Stomach smooth muscle (tissue), 2 donors: ENCODE results near the gene PITX2.

Source experiments
- H3K27ac ChIP-seq: one replicate; pipeline ENCODE4 v1.7.0; 2013; ENCODE audit warnings: mild to moderate bottlenecking, low read length, inconsistent platforms
- H3K27me3 ChIP-seq, 2 donors: one replicate each; pipeline ENCODE4 v1.7.0; 2013; ENCODE audit warnings: low read length in 2 of 2; ENCODE audit not compliant: insufficient read depth in 2 of 2, control insufficient read depth in 1 of 2
- H3K36me3 ChIP-seq, 2 donors: one replicate each; pipeline ENCODE4 v1.7.0; 2013; ENCODE audit warnings: low read length in 2 of 2; ENCODE audit not compliant: control insufficient read depth in 2 of 2, insufficient read depth in 2 of 2
- H3K4me1 ChIP-seq: one replicate; pipeline ENCODE4 v1.7.0; 2013; ENCODE audit warnings: low read length; ENCODE audit not compliant: control insufficient read depth, insufficient read depth
- H3K4me3 ChIP-seq, 2 donors: one replicate each; pipeline ENCODE4 v1.7.0; 2013; ENCODE audit warnings: low read length in 2 of 2
- H3K9ac ChIP-seq, 2 donors: one replicate each; pipeline ENCODE4 v1.7.0; 2013; ENCODE audit warnings: low read length in 2 of 2, mild to moderate bottlenecking in 1 of 2
- H3K9me3 ChIP-seq, 2 donors: one replicate each; pipeline ENCODE4 v1.7.0; 2013; ENCODE audit warnings: low read length in 2 of 2; ENCODE audit not compliant: control insufficient read depth in 2 of 2
- donor health status: healthy.
- donor health status: Pancreatic carcinoma.

Gene PITX2

DNA sequence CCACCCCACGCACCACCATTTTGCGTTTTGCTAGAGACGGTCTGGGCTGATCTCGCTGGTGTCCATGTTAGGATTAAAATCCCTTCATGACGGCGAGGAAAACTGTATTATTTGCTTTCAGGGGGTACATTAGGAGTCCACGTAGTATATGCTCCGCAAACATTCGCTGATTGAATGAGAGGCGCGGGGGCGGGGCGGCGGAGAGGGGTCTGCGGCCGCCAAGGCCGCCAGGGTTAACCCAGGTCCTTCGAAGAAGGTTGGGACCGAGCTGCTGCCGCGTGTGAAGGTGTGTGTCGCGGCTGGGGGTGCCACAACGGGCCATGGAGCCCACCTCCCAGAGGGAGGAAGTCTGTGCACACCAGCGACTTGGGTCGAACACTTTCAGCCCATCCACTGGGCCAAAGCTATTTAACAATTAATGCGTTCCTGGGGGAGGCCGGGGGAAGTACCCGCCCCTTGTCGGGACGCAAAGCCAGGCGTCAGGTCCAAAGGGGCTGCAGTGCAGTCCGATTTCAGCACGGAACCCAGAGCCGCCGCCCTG lies 6.4 kb upstream of the PITX2 start:
- no peaks in the 10 kb centered on the region for H3K36me3 ChIP-seq
- H3K9ac ChIP-seq, result no peak overlapping the region
- H3K27ac ChIP-seq, result no peak overlapping the region
- peaks cover 20% of the 10 kb centered on the region for H3K4me1 ChIP-seq
- peaks cover 0 to 3% of the 10 kb centered on the region in 2 donors for H3K9me3 ChIP-seq
- no peak overlapping the region for H3K4me3 ChIP-seq
- H3K27me3 ChIP-seq, result peaks cover 84 to 98% of the 10 kb centered on the region in 2 donors

DNA sequence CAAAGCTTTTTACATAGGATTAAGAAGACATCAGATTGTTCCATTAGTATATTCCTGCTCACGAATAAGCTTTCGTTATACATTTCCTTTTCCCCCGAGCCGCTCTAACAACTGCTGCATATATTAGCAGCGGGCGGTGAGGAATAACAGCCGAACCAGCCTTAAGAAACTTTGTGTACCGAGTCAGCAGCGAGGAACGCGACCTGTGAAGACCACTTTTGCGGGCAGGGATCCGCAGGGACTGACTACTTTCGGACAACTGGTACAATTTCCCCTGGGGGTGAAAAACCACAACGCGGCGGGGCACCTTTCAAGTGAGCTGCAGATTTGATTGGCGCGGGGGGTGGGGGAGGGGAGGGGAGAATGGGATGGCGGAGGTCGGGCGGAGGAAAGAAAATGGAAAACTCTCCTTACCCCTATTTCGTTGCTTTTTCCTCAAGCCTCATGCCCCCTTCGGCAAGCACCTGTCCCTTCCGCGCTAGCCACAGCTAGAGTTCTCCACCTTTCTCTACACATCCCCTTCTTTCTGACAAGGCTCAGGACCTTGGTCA lies 5.9 kb upstream of the PITX2 start:
- H3K9me3 ChIP-seq, result peaks cover 0 to 3% of the 10 kb centered on the region in 2 donors
- no peaks in the 10 kb centered on the region for H3K36me3 ChIP-seq
- H3K9ac ChIP-seq, result no peak overlapping the region
- peaks cover 17% of the 10 kb centered on the region for H3K4me1 ChIP-seq
- no peak overlapping the region for H3K27ac ChIP-seq
- H3K4me3 ChIP-seq, result no peak overlapping the region
- peaks cover 81 to 98% of the 10 kb centered on the region in 2 donors for H3K27me3 ChIP-seq

DNA sequence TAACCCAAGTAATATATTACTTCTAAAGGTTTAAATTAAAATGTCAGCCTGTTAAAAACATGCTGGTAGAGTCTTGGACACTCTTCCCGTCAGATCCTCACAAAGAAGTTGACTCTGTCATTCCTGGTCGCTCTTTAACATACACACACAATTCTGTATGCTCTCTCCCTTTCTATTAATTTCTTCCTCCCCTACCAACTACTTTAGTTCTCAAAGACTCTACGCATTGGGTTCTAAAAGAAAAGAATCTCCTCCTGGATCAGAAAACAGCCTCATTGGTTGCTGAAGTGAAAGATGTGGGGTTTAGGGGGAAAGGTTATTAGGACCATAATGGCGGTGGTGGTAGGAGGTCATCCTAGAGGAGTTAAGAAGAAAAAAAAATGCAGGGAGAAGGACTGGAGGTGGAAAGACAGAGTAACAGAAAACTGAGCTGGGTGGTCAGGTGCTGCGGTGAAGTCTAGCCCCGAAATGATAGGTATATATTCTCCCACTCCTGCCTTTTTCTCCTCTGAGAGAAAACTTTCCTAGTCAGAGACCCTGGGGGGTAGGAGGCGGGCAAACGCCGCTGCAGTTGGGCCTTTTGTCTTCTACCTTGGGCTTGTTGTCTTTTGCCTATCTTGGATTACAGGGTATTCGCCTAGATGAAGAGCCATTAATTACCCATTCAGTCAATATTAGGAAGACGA lies 5.2 kb upstream of the PITX2 start:
- Histone ChIP-seq H3K9ac (no peak overlapping the region), H3K27ac (no peak overlapping the region), H3K9me3 (no peaks in the 10 kb centered on the region), H3K27me3 (peaks cover 79 to 98% of the 10 kb centered on the region in 2 donors), H3K4me1 (peaks cover 21% of the 10 kb centered on the region), H3K4me3 (no peak overlapping the region), H3K36me3 (no peaks in the 10 kb centered on the region)

DNA sequence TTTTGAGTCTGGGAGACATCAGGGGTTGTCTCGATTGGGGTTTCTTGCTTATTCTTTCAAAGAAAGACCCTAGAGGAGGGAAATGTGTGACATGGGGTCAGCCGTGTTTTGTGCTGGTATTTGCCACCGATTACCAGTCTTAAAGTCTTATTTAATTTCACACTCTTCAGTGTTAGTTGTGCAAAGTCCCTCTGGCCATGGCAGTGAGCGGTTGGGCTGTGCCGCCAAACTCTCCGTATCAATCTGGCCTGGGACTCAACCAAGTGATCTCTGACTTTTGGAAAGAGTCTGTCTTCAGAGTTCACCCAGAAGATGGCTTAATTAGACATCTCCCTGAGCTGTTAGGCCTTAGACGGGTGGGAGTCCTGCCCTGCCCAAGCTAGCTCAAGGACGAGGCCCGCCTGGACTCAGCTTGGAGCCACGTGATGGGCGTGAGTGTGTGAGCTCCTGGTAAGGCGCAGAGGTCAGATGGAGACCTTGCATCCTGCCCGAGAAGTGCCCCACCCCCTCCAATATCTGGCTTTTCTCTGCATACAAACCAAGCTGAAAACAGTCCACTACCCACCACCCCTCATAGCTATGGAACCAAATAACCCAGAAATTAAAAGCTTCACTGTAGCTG lies 3.8 kb upstream of the PITX2 start:
- no peak overlapping the region for H3K9ac ChIP-seq
- H3K27me3 ChIP-seq, result peaks cover 77 to 98% of the 10 kb centered on the region in 2 donors
- no peaks in the 10 kb centered on the region for H3K9me3 ChIP-seq

DNA sequence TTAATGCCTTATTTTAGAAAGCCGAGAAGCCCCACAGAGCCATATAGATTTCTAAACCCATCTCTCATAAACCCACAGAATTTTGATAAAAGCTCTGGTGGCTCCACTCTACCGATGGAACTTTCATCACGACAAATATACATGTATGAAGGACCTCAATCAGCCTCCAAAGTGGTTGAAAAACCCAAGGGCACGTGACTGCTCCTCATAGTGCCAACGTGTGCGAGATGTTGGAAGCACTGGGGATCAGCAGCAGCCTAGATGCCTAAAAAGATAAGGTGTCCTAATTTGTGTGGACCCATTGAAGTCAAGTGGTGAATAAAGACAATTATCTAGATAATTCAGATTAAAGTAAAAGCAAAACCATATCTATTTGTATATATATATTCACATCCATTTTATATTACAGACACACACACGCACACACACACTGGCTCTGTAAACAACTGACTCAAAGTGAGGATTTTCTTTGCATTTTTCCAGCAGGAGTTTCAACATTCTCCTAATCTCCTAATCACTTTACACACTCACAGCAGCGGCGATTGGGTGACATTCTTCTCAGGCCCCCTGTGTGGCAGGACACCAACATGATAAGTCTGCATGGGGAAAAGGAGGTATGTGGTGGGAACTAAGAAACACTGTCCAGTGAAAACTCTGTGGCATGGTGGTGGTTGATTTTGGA lies 2.8 kb upstream of the PITX2 start:
- Histone ChIP-seq H3K36me3 (no peaks in the 10 kb centered on the region), H3K9ac (no peak overlapping the region), H3K4me1 (peaks cover 30% of the 10 kb centered on the region), H3K27me3 (peaks cover 79 to 98% of the 10 kb centered on the region in 2 donors), H3K9me3 (no peaks in the 10 kb centered on the region), H3K4me3 (no peak overlapping the region), H3K27ac (no peak overlapping the region)

More for the DNA sequence above, 3.8 kb upstream of the PITX2 start:
- Histone ChIP-seq H3K4me1 (peaks cover 23% of the 10 kb centered on the region), H3K27ac (no peak overlapping the region), H3K4me3 (no peak overlapping the region), H3K36me3 (no peaks in the 10 kb centered on the region)

DNA sequence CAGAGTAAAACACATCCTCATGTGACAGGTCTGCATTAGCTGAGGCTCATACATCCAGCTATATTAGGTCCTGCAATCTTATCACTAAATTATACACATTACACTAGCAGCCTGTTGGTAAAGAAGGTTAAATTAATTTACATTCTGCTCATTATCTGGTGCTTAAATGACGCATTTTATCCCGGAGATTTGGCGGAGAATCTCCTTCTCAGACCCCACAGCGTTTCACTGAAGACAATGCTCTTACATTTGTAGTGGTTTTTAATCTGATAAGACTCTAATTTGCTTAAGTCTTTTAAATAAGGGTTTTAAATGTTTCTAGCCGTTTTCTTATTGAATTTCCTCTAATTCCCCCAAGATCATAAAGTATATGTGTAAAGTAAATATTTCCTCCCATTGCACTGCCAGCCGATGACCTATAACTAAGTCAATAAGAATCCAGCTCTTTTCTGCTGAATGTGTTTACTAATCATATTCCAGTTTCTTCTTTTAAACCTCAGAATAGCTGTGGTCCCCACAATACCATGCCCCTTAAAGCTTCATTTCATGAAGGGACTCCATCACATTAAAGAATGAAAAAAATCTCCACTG lies 2.1 kb upstream of the PITX2 start:
- Histone ChIP-seq H3K27me3 (peaks cover 77 to 97% of the 10 kb centered on the region in 2 donors), H3K4me3 (no peak overlapping the region), H3K27ac (no peak overlapping the region), H3K4me1 (peaks cover 30% of the 10 kb centered on the region), H3K9ac (no peak overlapping the region), H3K36me3 (no peaks in the 10 kb centered on the region), H3K9me3 (no peaks in the 10 kb centered on the region)

DNA sequence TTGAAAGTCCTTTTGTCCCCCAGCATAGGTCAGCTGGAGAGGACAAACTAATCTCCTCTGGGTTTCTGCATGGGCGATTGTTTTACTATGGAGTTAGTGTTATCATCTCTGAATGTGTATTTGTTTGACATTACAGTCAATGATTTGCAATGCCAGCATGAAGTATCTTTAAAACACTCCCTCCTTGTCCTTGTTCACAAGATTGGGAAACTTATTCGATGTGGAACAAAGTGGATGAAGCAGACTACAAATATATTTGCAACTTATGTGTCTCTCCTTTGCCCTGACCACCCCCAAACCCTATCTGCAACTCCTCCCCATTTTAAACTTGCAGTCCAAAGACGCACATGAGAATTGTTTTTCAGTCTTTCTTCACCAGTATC lies 1.5 kb upstream of the PITX2 start:
- Histone ChIP-seq H3K4me1 (peaks cover 30% of the 10 kb centered on the region), H3K27me3 (peaks cover 74 to 94% of the 10 kb centered on the region in 2 donors), H3K9ac (no peak overlapping the region), H3K27ac (no peak overlapping the region), H3K4me3 (no peak overlapping the region), H3K36me3 (no peaks in the 10 kb centered on the region), H3K9me3 (no peaks in the 10 kb centered on the region)

DNA sequence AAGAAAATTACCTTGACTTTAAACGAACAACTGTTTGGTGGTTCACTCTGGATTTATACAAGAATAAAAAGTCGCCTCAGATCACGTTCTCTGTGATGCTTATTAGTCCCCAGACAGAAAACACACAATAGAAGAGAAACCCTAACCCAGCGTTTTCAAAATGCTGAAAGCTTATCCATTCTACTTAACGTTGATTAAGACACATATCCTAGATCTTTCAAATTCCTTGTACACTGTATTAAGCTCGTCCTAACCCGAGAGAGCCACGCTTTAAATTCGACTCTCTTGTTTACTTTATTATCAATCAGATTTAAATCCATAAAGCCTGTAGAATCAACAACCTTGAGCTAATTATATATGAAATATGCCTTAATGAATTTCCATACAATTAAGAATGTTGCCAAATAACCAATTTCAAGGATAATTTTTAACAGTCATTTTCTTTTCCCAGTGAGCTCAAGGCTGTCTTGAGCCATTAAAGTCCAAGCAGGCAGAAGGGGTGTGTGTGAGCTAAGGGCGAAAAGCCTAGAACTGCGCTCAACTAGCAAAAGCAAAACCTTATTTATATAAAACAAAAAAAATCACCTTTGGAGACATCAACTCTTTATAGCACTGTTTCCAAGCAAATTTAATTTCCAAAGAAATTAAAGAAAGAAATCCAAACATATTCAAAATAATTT lies 981 bp upstream of the PITX2 start:
- H3K4me1 ChIP-seq, result peaks cover 30% of the 10 kb centered on the region
- no peaks in the 10 kb centered on the region for H3K9me3 ChIP-seq
- H3K4me3 ChIP-seq, result no peak overlapping the region
- no peaks in the 10 kb centered on the region for H3K36me3 ChIP-seq
- H3K27ac ChIP-seq, result no peak overlapping the region
- peaks cover 75 to 94% of the 10 kb centered on the region in 2 donors for H3K27me3 ChIP-seq
- H3K9ac ChIP-seq, result no peak overlapping the region

DNA sequence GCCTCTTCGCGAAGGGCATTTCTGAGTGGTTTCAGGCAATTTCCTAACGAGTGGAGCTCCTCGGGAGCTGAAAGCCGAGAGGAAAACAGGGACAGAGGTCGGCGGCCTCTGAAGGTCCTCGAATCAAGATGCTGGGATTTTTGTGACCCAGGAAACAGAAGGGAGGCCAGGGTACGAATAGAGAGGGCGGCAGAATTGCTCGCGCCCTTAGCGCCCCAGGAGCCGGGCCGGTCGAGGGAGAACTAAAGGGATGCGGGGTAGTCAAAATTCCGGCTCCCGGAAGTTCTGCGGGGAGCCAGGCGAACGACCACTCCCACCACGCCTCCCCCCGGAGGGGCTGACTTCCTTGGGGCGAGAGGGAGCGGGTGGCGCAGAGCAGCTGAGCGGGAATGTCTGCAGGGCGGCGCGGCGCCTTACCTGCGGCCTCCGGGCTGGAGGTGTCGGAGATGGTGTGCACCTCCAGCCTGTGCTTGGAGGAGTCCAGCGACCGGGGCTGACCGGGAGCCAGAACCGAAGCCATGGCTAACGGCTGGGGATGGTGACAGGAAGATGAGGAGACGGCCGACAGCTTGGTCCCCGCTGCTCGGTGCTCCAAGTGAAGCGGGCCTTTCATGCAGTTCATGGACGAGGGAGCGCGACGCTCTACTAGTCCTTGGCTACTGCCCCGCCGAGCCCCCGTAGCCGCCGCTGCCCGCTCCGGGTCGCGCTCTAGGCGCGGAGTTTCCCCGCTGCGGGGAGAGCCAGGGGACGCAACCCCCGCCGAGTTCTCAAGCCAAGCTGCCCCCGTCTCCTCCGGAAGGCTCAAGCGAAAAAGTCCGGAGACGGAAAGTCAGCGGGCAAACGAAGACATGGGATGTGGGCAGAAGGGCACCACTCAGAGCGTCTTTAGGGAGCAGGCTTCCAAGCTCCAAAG lies 782 bp downstream of the PITX2 start:
- no peak overlapping the region for H3K9ac ChIP-seq
- peak overlapping the region; percentile 58 to 73 for H3K4me3 ChIP-seq
- no peaks in the 10 kb centered on the region for H3K36me3 ChIP-seq
- no peak overlapping the region for H3K27ac ChIP-seq
- peaks cover 74 to 94% of the 10 kb centered on the region in 2 donors for H3K27me3 ChIP-seq
- peaks cover 37% of the 10 kb centered on the region for H3K4me1 ChIP-seq
- H3K9me3 ChIP-seq, result peaks cover 0 to 3% of the 10 kb centered on the region in 2 donors
